ENCODE data around the gene ZNF217. TPM values are rescaled to one million over a fixed set of nuclear protein-coding genes. Genes with fewer than 3 reads are reported as not detected.
"Not testable (repeated sequence)": the region's sequence is repeated elsewhere in the genome, so short reads cannot be mapped to it uniquely, and the experiment has no call there.

Gene ZNF217
- total RNA-seq, 1 donor: 65.8 TPM

- Histone ChIP-seq H3K9me3 (ENCODE audit: low read depth, low read length) (no peaks in the 10 kb centered on the region), H3K27me3 (ENCODE audit: insufficient read depth, low read length) (no peaks in the 10 kb centered on the region), H3K4me1 (ENCODE audit: insufficient read depth, low read length) (no peaks in the 10 kb centered on the region), H3K4me3 (ENCODE audit: low read length) (no peak overlapping the region)
Observed at GRCh38 chr20:53556267-53556897, 37.3 kb downstream of the ZNF217 start.

- H3K9me3 ChIP-seq (ENCODE audit: low read depth, low read length): no peaks in the 10 kb centered on the region
- no peaks in the 10 kb centered on the region for H3K27me3 ChIP-seq (ENCODE audit: insufficient read depth, low read length)
- no peak overlapping the region for H3K4me3 ChIP-seq (ENCODE audit: low read length)
- no peaks in the 10 kb centered on the region for H3K4me1 ChIP-seq (ENCODE audit: insufficient read depth, low read length)
Observed at GRCh38 chr20:53555816-53556215, 37.8 kb downstream of the ZNF217 start.

GRCh38 chr20:53555081-53555480, 38.6 kb downstream of the ZNF217 start:
- Histone ChIP-seq H3K4me1 (ENCODE audit: insufficient read depth, low read length) (no peaks in the 10 kb centered on the region), H3K9me3 (ENCODE audit: low read depth, low read length) (no peaks in the 10 kb centered on the region), H3K4me3 (ENCODE audit: low read length) (no peak overlapping the region), H3K27me3 (ENCODE audit: insufficient read depth, low read length) (no peaks in the 10 kb centered on the region)

GRCh38 chr20:53552572-53552893, 41.1 kb downstream of the ZNF217 start:
- H3K27me3 ChIP-seq (ENCODE audit: insufficient read depth, low read length); H3K4me1 ChIP-seq (ENCODE audit: insufficient read depth, low read length); H3K4me3 ChIP-seq (ENCODE audit: low read length); H3K9me3 ChIP-seq (ENCODE audit: low read depth, low read length): not testable (repeated sequence)

- not testable (repeated sequence) for H3K4me1 ChIP-seq (ENCODE audit: insufficient read depth, low read length); H3K9me3 ChIP-seq (ENCODE audit: low read depth, low read length); H3K4me3 ChIP-seq (ENCODE audit: low read length); H3K27me3 ChIP-seq (ENCODE audit: insufficient read depth, low read length)
Observed at GRCh38 chr20:53551719-53552571, 41.7 kb downstream of the ZNF217 start.

- Histone ChIP-seq H3K27me3 (ENCODE audit: insufficient read depth, low read length) (no peaks in the 10 kb centered on the region), H3K9me3 (ENCODE audit: low read depth, low read length) (no peaks in the 10 kb centered on the region), H3K4me3 (ENCODE audit: low read length) (no peak overlapping the region), H3K4me1 (ENCODE audit: insufficient read depth, low read length) (no peaks in the 10 kb centered on the region)
Observed at GRCh38 chr20:53550280-53551187, 43.1 kb downstream of the ZNF217 start.

- Histone ChIP-seq H3K4me1 (ENCODE audit: insufficient read depth, low read length) (no peaks in the 10 kb centered on the region), H3K9me3 (ENCODE audit: low read depth, low read length) (no peaks in the 10 kb centered on the region), H3K4me3 (ENCODE audit: low read length) (no peak overlapping the region), H3K27me3 (ENCODE audit: insufficient read depth, low read length) (no peaks in the 10 kb centered on the region)
Observed at GRCh38 chr20:53547664-53548239, 45.9 kb downstream of the ZNF217 start.

GRCh38 chr20:53539516-53539915, 54.1 kb downstream of the ZNF217 start:
- no peaks in the 10 kb centered on the region for H3K4me1 ChIP-seq (ENCODE audit: insufficient read depth, low read length)
- H3K9me3 ChIP-seq (ENCODE audit: low read depth, low read length): no peaks in the 10 kb centered on the region
- no peaks in the 10 kb centered on the region for H3K27me3 ChIP-seq (ENCODE audit: insufficient read depth, low read length)

GRCh38 chr20:53536382-53536781, 57.3 kb downstream of the ZNF217 start:
- H3K9me3 ChIP-seq (ENCODE audit: low read depth, low read length); H3K4me1 ChIP-seq (ENCODE audit: insufficient read depth, low read length); H3K27me3 ChIP-seq (ENCODE audit: insufficient read depth, low read length); H3K4me3 ChIP-seq (ENCODE audit: low read length): not testable (repeated sequence)

More at GRCh38 chr20:53539516-53539915, 54.1 kb downstream of the ZNF217 start:
- no peak overlapping the region for H3K4me3 ChIP-seq (ENCODE audit: low read length)

GRCh38 chr20:53535878-53536277, 57.8 kb downstream of the ZNF217 start:
- Histone ChIP-seq H3K4me3 (ENCODE audit: low read length) (no peak overlapping the region), H3K9me3 (ENCODE audit: low read depth, low read length) (no peaks in the 10 kb centered on the region), H3K27me3 (ENCODE audit: insufficient read depth, low read length) (no peaks in the 10 kb centered on the region), H3K4me1 (ENCODE audit: insufficient read depth, low read length) (peaks cover 6% of the 10 kb centered on the region)

- no peak overlapping the region for H3K4me3 ChIP-seq (ENCODE audit: low read length)
- H3K27me3 ChIP-seq (ENCODE audit: insufficient read depth, low read length): no peaks in the 10 kb centered on the region
- H3K9me3 ChIP-seq (ENCODE audit: low read depth, low read length): no peaks in the 10 kb centered on the region
- H3K4me1 ChIP-seq (ENCODE audit: insufficient read depth, low read length): peaks cover 6% of the 10 kb centered on the region
Observed at GRCh38 chr20:53534037-53534436, 59.6 kb downstream of the ZNF217 start.

GRCh38 chr20:53533500-53533899, 60.1 kb downstream of the ZNF217 start:
- Histone ChIP-seq H3K27me3 (ENCODE audit: insufficient read depth, low read length) (no peaks in the 10 kb centered on the region), H3K4me3 (ENCODE audit: low read length) (no peak overlapping the region), H3K9me3 (ENCODE audit: low read depth, low read length) (no peaks in the 10 kb centered on the region), H3K4me1 (ENCODE audit: insufficient read depth, low read length) (peaks cover 6% of the 10 kb centered on the region)

GRCh38 chr20:53532654-53533312, 60.9 kb downstream of the ZNF217 start:
- not testable (repeated sequence) for H3K4me3 ChIP-seq (ENCODE audit: low read length); H3K27me3 ChIP-seq (ENCODE audit: insufficient read depth, low read length); H3K9me3 ChIP-seq (ENCODE audit: low read depth, low read length); H3K4me1 ChIP-seq (ENCODE audit: insufficient read depth, low read length)

GRCh38 chr20:53530440-53530839, 63.2 kb downstream of the ZNF217 start:
- Histone ChIP-seq H3K4me1 (ENCODE audit: insufficient read depth, low read length) (peaks cover 6% of the 10 kb centered on the region), H3K9me3 (ENCODE audit: low read depth, low read length) (no peaks in the 10 kb centered on the region), H3K4me3 (ENCODE audit: low read length) (no peak overlapping the region), H3K27me3 (ENCODE audit: insufficient read depth, low read length) (no peaks in the 10 kb centered on the region)

Measured in mononuclear cell (primary cell).